Activated T-helper 9 cell treated with anti-CD3 and anti-CD28 coated beads, Interleukin-2, amount 50 U/mL, for 16 hours (primary cell): ENCODE data around the gene PDPN.

Experiments
- DNase-seq: peaks from one replicate; pipeline ENCODE4 v3.0.0-alpha.2; 2020; ENCODE audit warnings: low read depth

PDPN gene

DNA sequence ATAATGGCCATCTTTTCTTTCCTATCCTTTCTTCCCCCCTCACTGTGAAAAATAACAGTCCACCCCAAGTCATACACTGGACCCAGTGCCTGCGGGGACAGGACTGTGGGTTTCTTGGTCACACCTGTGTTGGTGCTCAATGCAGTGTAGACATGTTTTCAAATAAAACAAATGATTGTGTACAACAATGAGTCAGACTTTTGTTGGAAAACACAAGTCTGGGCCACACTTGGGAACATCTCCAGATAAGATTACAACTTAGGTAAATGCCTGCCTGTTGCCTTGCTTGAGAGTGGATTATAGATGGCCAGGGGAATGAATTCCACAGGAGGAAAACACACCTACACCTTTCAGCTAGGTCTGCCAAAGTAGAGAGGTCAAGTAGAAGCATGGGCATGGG lies 34.1 kb downstream of the PDPN start:
- DNase-seq, result no peak

DNA sequence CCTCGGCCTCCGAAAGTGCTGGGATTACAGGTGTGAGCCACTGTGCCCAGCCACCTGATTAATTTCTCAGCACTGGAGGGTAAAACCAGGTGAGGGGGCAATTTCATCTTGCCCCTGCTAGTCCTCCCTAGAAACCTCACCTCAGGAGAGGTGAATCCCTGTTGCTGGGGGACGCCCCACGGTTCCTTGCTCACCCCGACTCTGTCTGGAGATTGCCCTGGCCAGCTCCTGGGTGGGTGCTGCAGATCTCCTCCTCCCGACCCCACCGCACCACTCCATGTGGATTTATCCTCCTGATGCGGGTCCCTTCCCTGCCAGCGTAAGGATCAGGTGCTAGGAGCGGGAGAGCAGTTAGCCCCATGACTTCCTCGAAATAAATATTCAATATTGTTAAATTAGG lies 34.9 kb downstream of the PDPN start:
- no peak for DNase-seq

- no peak for DNase-seq
These were observed 36.3 kb downstream of the PDPN start for GRCh38 chr1:13619909-13620308.

DNA sequence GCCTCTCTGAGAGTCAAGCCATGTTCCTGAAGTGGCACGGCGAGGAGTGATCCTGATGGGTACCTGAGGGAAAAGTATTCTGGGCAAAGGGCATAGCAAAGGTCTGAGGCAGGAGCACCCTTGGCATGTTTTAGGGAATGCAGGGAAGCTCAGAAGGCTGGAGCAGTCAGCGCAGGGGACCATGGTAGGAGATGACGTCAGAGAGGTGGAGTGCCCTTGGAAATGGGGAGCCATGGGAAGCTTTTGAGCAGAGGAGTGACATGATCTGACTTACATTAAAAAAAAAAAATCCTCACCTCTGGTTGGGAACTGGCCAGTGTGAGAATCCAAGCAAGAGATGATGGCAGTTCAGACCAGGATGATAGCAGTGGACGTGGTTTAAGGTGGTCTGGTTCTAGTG lies 37.2 kb downstream of the PDPN start:
- no peak for DNase-seq

DNA sequence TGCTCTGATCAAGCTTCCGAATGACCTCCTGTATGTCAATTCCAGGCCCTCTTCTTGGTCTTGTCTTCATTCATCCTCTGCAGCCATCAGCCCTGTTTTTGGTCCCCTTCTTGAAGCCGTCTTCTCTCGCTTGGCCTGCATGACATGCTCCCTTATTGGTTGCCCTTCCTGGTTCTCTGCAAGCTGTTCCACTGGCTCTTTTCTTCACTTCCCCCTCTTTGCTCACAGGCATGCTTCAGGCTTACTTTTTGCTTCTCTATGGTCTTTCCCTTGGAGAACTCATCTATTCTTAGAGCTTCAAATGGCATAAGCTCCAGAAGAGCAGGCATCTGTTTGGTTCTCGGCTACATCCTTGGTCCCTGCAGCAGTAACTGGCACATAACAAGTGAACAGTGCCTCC lies 38.8 kb downstream of the PDPN start:
- DNase-seq, result no peak

- DNase-seq, result no peak
These were observed 39.5 kb downstream of the PDPN start for GRCh38 chr1:13623021-13623637.

GRCh38 chr1:13624526-13624925 lies 40.9 kb downstream of the PDPN start:
- no peak for DNase-seq

DNA sequence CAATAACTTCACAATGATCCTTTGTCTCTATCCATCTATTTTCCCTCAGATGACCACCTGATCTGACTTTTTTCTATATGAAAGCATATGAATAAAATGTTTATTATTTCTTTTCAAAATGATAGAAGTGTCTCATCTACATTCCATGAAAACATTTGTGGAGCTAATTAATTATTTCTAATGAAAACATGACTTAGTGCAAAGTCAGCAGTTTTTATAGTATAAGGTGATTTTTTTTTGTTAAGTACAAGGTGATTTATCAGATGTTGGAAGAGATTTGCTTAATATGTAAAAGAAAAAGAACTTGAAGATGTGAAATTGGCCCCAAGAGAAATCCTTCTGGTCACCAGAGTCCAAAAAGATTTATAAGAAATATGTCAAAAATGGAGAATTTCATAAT lies 43.5 kb downstream of the PDPN start:
- DNase-seq, result no peak

GRCh38 chr1:13628218-13628617 lies 44.6 kb downstream of the PDPN start:
- no peak for DNase-seq

GRCh38 chr1:13628711-13629110 lies 45.1 kb downstream of the PDPN start:
- no peak for DNase-seq

DNA sequence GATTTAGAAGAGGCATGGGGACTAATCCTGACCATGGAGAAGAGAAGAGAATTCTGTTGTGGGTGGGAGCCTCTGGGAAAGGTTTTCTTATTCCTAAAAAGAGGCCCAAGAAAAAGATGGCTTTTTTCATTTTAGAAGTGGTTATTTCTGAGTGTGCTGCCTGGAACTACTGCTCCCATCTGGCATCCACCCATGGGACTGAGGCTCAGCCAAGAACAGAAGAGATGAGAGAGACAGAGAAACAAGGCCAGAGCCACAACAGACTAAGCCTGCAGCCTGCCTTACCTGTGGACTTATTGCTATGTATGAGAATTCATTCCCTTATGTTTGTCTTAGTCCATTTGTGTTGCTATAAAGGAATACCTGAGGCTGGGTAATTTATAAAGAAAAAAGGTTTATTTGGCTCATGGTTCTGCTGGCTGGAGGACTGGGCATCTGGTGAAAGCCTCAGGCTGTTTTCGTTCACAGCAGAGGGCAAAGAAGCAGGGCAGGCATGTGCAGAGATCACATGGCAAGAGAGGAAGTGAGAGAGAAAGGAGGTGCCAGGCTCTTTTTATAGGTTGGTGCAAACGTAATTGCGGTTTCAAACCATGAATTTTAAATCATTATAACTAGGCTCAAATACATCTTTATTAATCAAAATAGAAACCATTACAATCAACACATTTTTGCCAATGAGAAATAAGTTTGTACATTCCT lies 58.8 kb downstream of the PDPN start:
- no peak for DNase-seq

DNA sequence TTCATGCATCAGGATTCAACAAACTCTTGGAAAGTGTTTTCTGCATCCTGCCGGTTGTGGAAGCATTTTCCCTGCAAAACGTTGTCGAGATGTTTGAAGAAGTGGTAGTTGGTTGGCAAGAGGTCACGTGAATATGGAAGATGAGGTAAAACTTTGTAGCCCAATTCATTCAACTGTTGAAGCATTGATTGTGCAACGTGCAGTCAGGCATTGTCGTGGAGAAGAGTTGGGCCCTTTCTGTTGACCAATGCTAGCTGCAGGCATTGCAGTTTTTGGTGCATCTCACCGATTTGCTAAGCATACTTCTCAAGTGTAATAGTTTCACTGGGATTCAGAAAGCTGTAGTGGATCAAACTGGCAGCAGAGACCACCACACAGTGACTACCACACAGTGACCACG lies 59.4 kb downstream of the PDPN start:
- no peak for DNase-seq

- DNase-seq, result no peak
These were observed 62.9 kb downstream of the PDPN start for GRCh38 chr1:13646521-13646920.

- no peak for DNase-seq
These were observed 67.6 kb downstream of the PDPN start for GRCh38 chr1:13651279-13651678.

- DNase-seq, result no peak
These were observed 68.6 kb downstream of the PDPN start for GRCh38 chr1:13652238-13652637.

DNA sequence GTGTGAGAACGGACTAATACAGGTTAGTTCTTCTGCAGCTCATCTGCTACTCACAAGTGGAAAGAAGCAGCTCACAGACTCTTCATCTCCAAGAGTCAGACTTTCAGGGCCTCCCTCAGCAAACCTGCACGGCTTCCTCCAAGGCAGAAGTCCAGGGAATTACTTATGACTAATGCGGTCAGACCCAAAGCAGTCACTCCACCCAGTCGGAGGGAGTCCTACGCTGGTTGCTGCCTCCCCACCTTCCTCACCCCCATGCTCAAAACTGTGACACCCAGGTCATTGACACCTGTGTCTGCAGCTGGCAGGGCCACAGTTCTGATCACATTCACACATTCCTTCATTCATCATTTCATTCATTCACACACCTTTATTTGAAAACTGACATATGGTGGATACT lies 77.9 kb downstream of the PDPN start:
- DNase-seq, result no peak

GRCh38 chr1:13662493-13662892 lies 78.9 kb downstream of the PDPN start:
- no peak for DNase-seq

DNA sequence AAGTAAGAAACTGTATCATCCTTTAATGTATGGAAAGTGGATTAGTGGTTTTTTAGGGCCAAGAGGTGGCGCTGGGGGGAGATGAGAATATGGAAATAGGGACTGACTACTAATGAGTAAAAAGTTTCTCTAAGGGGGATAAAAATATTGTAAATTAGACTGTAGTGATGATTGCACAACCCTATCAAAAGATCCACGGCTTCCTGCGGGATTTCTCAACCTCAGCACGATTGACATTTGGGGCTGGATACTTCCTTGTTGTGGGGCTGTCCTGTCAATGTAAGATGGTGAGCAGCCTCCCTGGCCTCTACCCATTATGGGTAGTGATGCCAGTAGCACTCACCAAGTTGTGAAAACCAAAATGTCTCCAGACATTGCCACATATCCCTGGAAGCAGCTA lies 80.3 kb downstream of the PDPN start:
- no peak for DNase-seq

GRCh38 chr1:13664451-13664850 lies 80.8 kb downstream of the PDPN start:
- no peak for DNase-seq

DNA sequence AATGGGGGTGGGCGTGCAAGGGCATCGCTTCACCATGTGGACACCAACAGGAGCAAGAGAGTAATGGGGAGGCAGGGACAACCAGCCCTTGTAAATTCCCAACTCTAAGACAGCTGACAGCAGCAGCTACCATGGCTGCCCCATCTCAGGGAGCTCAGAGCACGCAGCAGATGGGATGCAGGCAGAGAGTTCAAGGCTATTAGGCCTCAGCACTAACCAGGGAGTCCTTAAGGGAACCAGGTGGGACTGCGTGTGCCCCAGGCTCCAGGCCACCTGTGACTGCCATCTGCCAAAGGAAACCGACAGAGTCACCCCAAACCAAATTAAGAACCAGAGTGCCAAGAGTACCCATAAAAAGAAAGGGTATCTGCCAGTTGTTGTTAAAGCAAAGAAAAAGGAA lies 82.7 kb downstream of the PDPN start:
- DNase-seq, result no peak
